HG03439 (cell line): ENCODE measurements around the gene COLEC12.

Experiments
- ATAC-seq: cut with Tn5 transposase; IDR thresholded peaks from one replicate; pipeline ENCODE4 v1.9.1; 2021; ENCODE audit warnings: mild to moderate bottlenecking, moderate library complexity; ENCODE audit not compliant: unreplicated experiment

Gene COLEC12

DNA sequence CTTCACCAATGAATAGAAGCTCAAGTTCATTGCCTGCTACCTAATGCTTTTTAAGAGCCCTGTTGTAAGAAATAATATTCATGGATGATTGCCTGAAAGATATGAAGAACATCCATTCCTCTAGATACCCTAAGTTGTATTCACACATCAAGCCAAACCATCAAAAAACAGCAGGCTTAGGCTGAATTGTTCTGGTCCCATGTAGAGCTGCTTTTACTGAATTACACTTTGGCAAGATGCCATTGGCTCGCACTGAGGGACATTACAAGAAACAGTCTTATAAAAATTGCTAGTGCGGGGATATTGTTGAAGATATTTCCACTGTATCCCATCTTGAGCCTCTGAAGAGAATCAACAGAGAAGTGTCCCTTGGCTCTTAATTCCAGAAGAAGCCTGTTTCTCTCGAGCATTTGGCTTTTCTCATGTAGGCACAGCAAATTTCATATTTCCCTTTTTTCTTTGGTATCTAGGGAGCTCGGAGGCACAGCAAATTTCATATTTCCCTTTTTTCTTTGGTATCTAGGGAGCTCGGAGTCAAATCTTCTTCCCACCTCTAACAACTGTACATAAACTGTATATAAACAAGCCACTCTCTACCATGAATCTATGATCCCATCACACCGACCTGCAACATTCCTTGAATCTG is 107.5 kb downstream of the COLEC12 start:
- ATAC-seq: no peak

GRCh38 chr18:390741-391478 is 109.6 kb downstream of the COLEC12 start:
- ATAC-seq: no peak

- no peak for ATAC-seq
Measured at GRCh38 chr18:389658-390357, 110.7 kb downstream of the COLEC12 start.

GRCh38 chr18:388200-388599 is 112.3 kb downstream of the COLEC12 start:
- ATAC-seq: no peak

DNA sequence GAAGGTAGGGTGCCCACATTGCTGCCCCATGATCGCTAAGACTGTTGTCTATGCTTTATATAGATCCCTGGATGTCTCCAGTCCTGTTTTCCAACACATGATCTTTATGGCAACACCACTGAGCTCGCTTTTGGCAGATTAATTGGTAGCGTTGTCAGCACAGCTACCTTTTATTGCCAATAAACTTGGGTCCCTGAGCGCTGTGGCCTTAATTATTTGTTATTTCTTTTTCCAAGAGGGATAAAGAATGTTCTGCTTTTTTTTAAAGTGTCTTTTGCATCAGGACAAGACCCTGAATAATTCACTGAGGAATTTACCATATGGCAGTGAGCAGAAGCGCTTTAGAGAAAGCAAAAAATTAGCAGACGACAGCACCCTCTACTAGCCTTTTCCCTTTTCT is 113.5 kb downstream of the COLEC12 start:
- no peak for ATAC-seq

GRCh38 chr18:384897-385296 is 115.6 kb downstream of the COLEC12 start:
- ATAC-seq: no peak

- no peak for ATAC-seq
Measured at GRCh38 chr18:383135-383534, 117.4 kb downstream of the COLEC12 start.

GRCh38 chr18:382423-382984 is 118.0 kb downstream of the COLEC12 start:
- ATAC-seq: no peak

DNA sequence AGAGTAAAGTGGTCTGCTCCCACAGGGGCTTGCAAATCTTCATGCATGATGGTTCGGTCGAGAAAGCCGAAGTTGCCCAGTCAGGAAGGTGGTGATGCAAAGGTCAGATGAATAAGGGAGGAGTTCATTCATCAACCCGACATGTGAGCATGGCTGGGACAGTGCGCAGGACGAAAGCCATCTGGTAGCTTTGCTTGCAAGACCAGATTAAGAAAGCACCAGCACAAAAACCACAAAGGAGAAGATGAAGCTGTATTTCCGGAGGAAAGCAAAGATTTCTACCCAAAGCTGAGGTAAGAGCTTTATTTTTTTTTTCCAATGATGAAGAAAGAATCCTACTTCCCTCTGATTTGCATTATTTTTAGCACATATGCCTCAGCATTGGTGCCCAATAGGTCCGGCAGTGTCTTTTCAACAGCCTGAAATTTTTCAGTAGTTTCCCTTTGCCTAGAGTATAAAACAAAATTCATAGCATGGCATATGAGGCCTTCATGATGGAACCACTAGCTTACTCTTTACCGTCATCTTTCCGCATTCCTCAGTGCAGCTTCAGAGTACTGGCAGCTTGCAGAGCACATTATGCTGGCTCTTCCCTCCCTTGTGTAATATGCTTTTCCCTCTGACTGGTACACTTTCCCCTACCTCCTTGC is 120.7 kb downstream of the COLEC12 start:
- ATAC-seq: no peak

GRCh38 chr18:378079-378478 is 122.4 kb downstream of the COLEC12 start:
- ATAC-seq: no peak

- no peak for ATAC-seq
Measured at GRCh38 chr18:377088-377487, 123.4 kb downstream of the COLEC12 start.

DNA sequence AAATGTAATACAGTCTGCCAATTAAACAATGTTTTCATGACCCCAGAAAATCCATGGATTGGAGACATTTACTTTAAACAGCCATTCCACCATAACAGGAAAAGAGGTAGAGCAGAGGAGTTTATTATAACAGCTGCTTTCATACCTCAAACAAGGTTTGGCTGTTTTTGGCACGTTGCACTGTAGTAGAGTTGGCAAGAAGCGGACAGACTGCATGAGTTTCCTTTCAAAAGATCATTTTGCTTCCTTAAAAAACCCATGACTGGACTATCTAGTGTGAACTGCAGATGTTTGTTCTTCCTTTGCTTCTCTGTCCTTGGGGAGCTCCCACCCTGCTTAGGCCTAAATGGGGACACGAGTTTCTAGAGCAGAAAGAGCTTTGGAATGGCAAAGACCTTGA is 124.2 kb downstream of the COLEC12 start:
- no peak for ATAC-seq

DNA sequence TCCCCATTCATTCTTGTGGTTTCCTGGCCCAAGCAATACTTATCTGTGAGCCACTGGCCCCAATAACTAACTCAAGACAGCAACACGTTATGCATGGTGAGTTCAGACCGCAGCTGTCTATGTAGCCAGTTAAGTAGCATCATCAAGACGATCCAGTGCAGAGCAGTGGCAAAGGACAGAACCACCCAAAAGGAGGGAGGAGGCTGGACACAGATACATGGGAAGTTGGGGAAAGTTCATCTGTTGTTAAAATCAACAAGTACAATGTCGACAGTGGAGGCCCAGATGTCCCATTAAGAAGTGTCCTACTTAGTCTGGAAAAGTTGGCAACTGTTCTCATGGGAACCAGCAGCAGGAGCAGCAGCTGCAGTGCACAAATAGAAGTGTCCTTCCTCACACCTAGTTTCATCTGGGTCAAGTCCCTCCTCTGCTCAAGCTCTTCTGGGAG is 125.8 kb downstream of the COLEC12 start:
- ATAC-seq: no peak

GRCh38 chr18:373780-374179 is 126.7 kb downstream of the COLEC12 start:
- ATAC-seq: no peak

GRCh38 chr18:371609-371982 is 128.9 kb downstream of the COLEC12 start:
- ATAC-seq: no peak

GRCh38 chr18:370751-371608 is 129.5 kb downstream of the COLEC12 start:
- no peak for ATAC-seq

DNA sequence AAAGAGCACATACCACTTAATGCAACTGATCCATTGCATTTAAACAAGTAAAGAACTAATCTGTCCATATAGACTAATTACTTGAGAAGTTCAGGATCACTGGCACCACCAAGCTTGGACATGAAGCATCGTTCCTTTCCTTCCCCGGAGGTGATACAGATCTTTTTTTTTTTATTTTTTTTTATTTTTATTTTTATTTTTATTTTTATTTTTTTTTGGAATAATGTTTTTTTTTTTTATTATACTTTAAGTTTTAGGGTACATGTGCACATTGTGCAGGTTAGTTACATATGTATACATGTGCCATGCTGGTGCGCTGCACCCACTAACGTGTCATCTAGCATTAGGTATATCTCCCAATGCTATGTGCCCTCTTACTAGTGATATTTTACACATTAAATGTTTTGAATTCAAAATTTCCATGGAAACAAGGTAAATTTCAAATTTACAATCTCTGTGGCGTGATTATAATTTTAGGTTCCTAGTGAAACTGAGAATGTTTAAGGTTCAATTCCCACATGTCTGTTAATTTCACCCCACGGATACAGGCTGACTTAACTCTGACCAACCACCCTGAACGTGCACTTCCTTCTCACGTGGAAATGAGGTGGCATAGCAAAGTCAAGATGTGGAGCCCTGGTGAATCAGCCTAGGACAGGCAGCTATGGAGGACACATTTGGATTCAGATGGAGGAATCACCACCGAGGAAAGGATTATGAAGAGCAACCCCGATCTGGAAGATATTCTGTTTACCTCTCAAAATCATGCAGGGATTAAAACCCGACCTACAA is 131.1 kb downstream of the COLEC12 start:
- no peak for ATAC-seq

DNA sequence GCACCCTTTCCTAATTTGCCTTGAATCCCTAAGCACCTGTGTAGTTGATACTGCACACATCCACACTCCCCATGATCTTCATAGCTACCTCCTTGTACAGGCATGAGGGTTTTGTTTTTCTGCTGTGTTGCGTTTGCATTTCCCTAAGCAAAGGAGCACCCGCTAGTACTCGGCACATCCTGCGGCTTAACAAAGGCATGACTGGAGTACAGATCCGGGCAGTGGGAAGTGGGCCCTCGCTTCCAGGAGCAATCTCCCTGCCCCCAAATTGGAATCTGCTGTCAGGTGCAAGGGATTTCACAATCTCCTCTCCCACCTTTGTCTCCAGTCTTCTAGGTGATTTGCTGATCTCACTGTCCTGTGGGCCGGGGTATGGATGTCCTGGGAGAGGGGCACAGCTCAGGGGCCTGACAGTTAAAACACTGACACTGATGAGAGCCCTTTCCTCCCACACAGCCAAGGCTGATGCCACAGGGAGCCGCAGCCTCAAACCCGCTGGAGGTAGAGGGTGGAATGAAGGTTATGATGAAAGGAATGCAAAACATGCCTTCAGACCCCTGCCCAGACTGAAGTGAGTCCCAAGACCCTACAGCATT is 133.9 kb downstream of the COLEC12 start:
- no peak for ATAC-seq

DNA sequence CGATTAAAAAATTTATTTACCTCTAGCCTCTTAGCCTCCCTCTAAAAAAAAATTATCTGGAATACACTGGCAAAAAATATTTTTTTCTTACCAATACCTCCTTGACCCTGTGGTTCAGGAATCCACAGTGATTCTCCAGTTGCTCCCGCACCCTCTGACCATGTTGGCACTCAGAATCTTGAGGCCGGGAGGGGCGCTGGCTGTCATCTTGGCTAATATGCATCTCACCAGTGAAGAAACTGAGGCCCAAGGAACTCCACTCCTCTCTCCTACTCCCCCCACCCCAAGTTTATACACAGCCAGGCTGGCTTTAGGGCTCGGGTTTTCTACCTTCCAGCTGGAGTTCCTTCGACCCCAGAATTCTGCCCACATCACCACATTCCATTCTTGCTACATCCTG is 134.8 kb downstream of the COLEC12 start:
- ATAC-seq: no peak
